HG02938 (cell line): ENCODE measurements around the gene DYRK1A.

Experiments
- ATAC-seq: cut with Tn5 transposase; IDR thresholded peaks from one replicate; pipeline ENCODE4 v1.9.1; 2021; ENCODE audit warnings: mild to moderate bottlenecking, moderate library complexity; ENCODE audit not compliant: unreplicated experiment

DYRK1A gene

DNA sequence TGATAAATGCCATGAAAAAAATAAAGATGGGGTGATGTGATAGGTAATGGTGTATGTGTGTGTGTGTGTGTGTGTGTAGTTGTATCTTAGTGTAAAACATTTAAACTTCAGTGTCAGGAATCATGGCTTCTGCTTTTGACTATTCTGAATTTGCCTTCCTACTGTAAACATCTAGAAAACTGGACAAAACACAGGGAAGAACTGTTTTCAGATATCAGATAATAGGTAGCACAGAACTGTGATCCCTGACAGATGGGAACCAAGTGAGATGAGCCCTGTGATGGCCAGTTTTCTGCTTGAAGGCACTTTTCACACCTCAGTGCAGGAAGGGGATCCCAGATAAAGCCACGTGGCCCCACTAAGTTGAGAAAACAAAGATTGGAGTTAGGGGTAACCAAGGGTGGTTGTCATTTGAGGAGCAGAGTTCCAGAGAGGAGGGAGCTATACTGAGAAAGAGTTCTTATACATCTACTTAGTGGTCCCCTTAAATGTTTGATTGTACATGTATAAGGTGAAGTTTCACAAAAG lies 17.3 kb downstream of the DYRK1A start:
- ATAC-seq: no peak

DNA sequence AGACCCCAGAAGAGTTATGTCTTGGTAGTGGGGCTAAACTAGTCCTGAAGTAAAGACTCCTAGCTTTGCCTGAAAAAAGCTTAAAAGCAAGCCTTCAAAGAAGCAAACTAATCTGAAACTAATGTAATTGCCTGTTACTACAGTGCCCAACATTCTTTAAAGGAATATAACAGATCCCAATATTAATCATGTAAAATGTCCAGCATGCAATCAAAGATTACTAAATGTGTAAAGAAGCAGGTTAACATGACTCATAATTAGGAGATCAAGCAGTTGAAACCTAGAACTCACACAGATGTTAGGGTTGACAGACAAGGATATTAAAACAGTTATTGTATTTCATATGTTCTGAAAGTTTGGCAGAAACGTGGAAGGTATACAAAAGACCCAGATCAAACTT lies 17.8 kb downstream of the DYRK1A start:
- no peak for ATAC-seq

DNA sequence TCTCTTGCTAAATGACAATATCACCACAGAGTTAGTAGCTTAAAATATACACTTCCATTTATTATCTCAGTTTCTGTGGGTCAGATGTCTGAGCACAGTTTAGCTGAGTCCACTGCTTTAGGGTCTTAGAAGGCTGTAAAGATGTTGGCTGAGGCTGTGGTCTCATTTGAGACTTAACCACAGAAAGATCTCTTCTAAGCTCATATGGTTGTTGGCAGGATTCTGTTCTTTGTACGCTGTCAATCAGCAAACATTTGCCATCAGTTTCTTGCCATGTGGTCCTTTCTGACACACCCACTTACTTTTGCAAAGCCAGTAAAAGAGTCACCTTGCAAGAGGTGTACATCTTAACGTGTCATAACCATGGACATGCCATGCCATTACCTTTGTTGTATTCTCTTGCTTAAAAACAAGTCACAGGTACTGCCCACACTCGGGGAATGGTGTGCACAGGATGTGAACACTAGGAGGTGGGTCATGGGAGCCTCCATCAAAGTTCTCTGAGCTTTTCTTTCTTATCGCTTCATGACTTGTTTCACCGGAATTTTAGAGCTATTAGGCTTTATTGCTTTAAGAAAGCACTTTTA lies 18.7 kb downstream of the DYRK1A start:
- ATAC-seq: no peak

DNA sequence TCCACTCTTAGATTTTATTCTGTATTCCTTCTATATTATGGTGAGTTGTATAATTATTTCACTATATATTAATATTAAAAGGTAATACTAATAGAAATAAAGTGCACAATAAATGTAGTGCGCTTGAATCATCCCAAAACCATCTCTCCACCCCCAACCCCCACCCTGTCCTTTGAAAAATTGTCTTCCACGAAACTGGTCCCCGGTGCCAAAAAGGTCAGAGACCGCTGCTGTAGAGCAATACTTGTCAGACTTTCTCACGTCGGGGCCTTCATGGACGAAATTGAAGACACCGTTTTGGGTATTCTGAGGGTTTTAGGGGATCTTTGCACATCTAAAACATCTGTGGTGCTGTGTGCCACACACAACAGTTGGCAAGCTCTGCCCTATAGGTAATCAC lies 19.6 kb downstream of the DYRK1A start:
- ATAC-seq: no peak

DNA sequence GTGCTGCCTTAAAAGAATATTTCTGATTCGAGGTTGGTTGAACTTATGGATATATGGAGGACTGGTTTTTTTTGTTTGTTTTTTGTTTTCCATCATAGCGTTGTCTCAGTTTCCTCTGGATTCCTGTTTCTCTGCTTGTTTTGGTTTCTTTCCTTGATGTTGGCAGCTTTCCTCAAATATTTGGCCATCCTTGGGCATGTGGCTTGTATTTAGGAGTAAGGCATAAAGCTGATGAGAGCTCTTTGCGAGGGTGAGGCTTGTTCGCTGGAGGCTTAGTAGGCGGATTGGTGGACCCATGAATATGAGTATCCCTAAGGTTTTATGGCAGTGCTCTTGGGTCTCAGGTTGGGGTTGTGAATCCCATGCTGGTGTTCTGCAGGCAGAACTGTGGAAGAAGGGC lies 22.9 kb downstream of the DYRK1A start:
- ATAC-seq: no peak

DNA sequence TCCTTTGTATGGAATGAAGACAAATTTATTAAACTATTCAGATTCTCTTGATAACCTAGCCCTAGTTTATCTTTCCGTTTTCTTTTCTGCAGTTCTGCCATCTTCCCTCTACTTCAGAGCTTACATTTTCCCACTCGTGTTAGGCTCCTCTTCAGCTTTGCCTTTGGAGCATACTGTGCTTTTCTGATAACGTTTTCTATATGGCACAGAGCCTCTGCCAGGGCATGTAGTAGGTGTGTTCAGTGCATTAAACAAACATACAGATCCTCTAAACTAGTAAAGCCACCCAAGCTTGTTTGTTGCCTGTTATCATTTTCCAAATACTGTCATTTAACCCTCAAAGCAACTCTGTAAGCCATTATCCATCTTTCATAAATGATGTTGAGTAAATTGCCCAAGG lies 25.1 kb downstream of the DYRK1A start:
- no peak for ATAC-seq

DNA sequence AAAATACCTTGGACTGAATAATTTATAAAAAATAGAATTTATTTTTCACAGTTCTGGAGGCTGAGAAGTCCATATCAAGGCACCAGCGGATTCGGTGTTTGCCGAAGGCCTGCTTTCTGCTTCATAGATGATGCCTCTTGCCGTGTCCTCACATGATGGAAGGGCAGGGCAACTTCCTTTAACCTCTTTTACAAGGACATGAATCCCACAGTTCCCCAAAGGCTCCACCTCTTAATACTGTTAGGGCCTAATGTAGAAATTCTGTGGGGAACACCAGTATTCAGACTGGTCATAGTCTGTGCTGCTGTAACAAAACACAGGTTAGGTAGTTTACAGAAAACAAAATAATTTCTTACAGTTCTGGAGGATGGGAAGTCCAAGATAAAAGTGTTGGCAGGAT lies 25.9 kb downstream of the DYRK1A start:
- no peak for ATAC-seq

DNA sequence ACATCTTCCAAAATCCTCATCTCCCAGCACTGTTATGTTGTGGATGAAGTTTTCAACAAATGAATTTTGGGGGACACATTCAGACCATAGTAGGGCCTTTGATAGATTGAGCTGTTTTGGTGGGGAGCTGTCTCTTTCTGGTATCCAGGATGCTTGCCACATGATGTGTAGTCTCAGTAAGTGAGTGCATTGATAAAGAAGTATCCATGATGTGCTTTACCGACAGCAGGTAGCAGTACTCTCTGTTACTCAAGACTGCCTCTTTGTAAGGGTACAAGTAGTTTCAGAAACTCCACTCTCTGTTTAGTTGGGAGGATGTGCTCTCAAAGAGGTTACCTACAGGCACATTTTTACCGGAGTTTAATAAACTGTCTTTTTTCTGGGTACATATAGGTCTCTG lies 26.5 kb downstream of the DYRK1A start:
- ATAC-seq: no peak

DNA sequence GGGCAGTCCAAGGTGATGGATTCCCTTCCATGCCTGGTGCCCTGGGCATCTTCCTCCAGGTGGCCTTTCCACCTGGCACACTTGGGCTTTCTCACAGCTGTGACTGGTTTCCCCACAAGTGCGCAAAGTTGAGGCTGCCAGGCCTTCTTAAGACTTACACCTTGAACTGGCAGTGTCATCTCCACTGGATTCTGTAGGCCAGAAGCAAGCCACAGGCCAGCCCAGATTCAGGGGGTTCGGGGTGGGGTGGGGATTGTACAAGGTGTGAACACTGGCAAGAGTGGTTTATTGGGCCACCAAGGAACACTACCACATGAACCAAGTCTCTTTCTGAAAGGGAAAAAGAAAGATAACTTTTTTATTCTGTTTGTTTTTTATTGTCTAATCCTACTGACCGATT lies 27.2 kb downstream of the DYRK1A start:
- no peak for ATAC-seq

DNA sequence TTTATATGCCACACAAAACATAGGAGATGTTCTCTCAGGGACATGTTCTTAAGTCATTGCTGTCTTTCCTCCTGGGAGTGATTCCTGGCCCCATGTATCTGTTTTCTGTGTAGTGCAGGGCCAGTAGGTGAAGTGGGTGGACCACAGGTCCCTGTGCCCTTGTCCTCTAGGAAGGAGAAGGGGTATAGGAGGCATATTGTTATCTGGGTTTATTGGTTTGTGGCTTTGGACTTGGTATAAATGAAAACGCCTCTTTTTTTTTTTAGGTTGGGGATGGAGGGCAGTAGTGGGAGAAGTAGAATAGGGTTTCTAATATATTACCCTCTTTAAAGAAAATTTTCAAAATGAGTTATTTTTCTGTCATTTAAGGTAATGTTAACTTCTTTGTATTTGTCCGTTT lies 29.4 kb downstream of the DYRK1A start:
- no peak for ATAC-seq

DNA sequence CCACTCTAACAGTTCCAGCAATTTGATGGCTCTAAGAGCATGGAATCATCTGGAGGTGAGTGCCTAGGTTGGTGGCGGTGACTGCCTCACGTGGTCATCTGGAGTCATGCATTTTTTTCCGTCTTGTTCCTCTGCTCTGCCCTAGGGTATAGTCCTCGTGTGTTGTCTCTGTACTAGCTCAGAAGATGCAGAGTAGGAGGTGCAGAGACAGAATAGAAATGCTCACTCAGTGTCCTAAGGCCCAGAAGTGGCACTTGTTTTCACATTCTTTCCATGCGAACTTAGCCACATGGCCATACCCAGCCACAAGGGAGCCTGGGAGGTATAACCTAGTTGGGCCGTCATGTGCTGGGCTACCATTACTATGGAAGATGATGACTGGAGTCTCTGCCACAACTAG lies 30.3 kb downstream of the DYRK1A start:
- ATAC-seq: no peak

DNA sequence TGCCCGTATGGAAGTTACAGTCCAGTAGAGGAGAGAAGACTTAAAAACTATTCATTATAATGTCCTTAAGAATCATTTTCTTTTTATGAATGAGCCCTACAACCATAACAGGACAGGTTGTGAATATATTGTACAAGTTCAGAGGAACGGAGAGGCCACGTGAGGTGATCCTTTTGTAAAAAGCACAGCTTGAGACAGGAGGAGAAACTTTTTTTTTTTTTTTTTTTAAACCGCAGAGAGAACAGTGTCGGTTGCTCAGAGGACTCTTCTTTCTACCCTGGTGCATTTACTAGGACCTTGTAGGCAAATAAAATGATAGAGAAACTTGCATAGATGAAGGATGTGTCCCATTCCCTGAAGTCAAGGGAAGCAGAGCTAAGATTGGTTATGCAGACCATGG lies 32.1 kb downstream of the DYRK1A start:
- ATAC-seq: no peak

DNA sequence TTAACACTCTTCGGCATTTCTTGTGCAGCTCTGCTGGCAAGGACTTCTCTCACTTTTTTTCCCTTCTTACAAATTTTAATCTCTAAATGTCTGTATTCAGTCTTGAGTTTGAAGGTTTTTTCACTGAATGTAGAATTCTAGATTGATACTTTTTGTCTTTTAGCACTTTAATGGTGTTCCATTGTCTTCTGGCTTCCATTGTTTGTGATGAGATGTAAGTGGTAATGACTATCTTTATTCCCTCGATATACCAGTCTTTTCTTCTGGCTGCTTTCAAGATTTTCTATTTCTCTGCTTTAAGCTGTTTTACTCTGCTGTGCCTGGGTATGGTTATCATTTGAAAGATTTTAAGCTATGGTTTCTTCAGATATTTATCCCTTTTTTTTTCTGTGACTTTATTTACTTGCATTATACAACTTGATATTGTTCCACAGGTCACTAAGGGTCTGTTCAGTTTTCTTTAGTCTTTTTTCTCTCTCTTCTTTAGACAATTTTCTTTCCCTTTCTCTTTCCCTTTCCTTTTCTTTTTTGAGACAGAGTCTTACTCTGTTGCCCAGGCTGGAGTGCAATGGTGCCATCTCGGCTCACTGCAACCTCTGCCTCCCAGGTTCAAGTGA lies 35.8 kb downstream of the DYRK1A start:
- ATAC-seq: no peak

DNA sequence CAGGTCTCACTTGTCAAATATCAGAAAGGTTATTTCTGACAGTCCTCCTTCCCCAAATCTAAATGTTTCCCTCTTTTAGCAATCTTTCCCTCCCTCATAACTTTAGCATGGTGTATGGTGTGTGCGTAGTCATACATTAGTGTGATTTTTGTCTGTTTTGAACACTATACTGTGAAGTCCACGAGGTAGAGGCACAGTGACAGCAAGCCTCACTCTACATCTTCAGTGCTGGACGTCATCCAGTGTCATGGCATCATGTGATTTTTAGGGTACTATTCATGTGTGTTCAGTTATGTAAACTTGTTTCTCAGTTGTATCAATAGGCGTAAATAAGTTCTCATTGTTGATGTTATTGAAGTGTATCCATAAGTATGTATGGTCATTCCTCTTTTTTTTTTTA lies 39.1 kb downstream of the DYRK1A start:
- ATAC-seq: no peak

DNA sequence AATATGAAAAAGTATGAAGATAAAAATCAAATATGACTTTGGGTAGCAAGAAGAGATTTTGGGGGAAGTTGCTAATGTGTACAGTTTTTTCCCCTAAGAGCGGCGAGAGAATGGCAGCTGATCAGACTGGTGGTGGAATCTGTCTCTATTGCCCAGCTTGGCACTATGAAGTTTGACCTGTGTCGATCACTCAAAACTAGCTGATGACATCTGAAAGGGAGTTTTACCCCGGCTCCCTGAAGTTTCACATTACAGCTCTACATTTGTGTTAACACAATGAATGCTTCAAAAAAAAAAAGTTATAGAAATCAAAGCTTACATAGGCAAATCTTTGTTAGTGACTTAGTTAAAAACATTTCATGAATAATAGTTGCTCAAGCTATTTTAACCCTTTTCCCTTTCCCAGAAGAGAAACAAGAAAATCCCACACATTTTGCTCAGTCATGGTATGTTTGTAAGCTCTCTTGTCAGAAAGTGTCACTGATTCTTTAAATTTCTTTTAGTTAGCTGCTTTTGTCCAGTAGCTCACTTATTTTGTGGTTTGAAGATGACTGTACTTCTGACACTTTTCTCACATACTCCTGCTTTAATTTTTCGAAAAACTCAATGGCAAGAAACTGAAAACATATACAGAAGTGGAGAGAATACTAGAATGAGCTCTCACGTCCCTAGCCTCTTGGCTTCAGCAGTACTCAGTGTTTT lies 41.3 kb downstream of the DYRK1A start:
- ATAC-seq: peak; percentile 59

DNA sequence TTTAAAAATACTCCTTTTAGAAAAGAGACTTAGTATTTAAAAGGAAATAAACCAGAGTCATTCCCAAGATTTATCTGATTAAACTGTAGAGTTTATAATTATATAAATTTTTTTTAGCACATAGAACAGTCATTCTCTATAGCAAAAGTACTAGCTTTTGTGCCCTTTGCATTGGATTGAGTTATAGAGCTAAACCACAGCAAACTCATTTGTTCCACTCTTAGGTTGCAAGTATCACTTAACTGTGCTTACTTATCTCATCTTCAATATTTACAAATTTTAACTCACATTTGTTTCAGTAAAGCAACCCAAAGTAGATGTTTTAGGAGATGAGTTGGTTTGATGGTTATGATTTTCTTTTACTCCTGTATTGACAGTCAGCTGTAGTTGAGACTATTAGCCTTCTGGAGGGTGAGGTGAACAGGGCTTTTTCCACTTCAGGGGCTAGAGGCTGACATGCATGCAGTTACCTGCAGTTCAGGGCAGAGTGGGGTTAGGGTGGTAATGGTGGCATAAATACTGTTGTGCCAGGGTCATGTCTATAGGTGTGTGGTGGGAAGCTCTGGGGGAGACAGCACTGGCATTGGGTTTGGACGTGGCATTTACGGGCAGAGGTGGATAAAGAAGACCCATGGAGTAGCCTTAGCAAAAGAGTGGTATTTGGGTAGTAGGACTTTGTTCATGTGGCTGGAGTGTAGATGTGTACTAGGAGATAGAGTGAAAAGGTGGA lies 42.1 kb downstream of the DYRK1A start:
- ATAC-seq: no peak

DNA sequence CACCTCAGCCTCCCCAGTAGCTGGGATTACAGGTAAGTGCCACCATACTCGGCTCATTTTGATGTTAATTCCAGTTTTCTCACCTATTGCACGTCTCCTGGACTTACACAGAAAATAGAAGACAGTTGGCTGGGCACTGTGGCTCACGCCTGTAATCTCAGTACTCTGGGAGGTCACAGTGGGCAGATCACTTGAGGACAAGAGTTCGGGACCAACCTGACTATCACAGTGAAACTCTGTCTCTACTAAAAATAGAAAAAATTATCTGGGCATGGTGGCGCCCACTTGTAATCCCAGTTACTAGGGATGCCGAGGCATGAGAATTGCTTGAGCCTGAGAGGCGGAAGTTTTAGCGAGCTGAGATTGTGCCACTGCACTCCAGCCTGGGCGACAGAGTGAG lies 44.1 kb downstream of the DYRK1A start:
- ATAC-seq: no peak

DNA sequence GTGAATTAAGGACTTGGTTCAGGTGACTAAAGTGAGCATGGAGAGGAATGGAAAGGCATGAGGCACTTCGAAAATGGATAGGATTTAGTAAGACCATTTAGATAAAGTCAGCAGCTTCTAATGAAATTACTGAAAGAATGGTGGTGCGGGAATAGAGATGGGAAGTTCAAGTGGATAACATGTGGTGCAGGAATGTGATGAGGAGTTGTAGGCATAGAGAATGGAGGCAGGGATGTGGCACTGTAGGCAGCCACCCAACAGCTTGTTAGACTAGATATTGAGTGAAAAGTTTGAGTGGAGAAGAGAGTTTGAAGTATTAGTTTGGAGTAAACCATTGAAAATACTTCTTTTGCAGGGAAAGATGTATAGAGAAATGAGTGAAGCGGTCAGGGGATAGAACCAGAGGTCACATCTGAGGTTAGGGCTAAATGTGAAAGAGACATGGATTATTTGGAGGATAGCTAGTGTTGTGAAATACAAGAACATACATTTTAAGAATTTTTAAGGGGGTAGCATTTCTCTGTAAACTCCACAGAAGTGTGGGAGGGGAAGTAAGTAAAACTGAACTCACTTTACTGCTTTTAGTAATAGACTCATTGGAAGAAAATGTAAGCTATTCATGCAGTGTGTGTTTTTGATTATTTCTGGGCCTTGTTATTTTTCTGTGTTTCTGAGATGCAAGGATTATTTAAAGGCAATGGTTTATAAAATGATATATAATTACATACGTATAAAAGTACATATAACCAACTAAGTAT lies 46.2 kb downstream of the DYRK1A start:
- ATAC-seq: no peak

DNA sequence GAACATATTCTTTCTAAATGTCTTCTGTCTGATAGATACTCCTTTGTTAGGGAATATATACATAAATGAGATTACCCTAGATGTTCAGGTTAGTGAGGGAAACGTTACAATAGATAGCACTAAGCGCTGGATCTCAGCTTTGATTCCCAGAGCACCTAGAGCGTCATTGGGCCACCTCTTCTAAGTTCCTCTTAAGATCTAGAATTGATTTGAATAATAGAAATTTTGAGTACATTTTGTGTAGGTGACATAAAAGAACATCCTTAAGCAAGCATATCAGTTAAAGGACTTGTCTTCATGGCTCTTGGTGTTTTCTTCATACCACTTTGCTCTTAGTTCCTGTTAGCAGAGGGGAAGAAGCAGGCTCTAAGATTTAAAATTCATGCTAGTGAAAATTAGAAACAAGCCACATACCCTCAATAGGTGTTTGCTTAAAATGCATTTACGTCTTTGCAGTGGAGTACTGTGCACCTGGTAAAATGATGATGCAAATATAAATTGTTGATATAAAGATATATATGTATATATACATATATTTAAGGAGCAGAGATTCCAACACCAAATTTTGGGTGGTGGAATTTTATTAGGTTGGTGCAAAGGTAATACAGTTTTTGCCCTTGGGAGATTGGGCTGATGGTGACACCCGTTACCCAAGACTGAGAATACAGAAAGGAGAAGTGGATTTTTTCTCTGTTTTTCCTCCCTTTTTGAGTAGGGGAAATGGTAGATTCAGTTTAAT lies 47.1 kb downstream of the DYRK1A start:
- ATAC-seq: no peak
